H1 (cell line): Measurements from ENCODE around the gene CGB2. TPM values are rescaled to one million over a fixed set of nuclear protein-coding genes. Genes with fewer than 3 reads are reported as not detected.
"Not testable (repeated sequence)": the region's sequence is repeated elsewhere in the genome, so short reads cannot be mapped to it uniquely, and the experiment has no call there.

Source experiments
- CTCF ChIA-PET: fragments of 300-600 bp; sonication (Branson Sonifier 250); formaldehyde crosslinking; loops from one replicate; lab custom pipeline; 2021; ENCODE audit not compliant: partially characterized antibody; lab: Charles Lee
- POLR2A ChIA-PET: fragments of 300-600 bp; sonication (Branson Sonifier 250); formaldehyde crosslinking; loops from one replicate; lab custom pipeline; 2021; ENCODE audit warnings: inconsistent platforms; ENCODE audit not compliant: partially characterized antibody; lab: Charles Lee
- DNase-seq, 2 experiments: peaks; one replicate each; pipeline versions ENCODE4 v3.0.0 to v3.0.0-alpha.2; 2010 to 2022; ENCODE audit warnings: low spot score in 2 of 2, low read depth in 1 of 2, mixed read lengths in 1 of 2
- FAIRE-seq: peaks from 2 replicates; lab custom pipeline; 2011; peaks lifted over from hg19 to GRCh38; lab: Jason Lieb, UNC
- H2AFZ ChIP-seq: 2 replicates; pipeline ENCODE4 v1.8.1; 2012; ENCODE audit warnings: low read length, inconsistent platforms
- H2AK5ac ChIP-seq: 2 replicates; pipeline ENCODE4 v1.6.1; 2013; ENCODE audit warnings: low read depth, low read length
- H2BK120ac ChIP-seq: replicated peaks from 2 replicates; pipeline ENCODE3; 2013; ENCODE audit warnings: low read depth, low read length, inconsistent platforms
- H2BK12ac ChIP-seq: 2 replicates; pipeline ENCODE4 v1.6.1; 2013; ENCODE audit warnings: low read depth, low read length
- H2BK15ac ChIP-seq: 2 replicates; pipeline ENCODE4 v1.6.1; 2013; ENCODE audit warnings: low read length
- H2BK20ac ChIP-seq: 2 replicates; pipeline ENCODE4 v1.6.1; 2013; ENCODE audit warnings: low read length
- H2BK5ac ChIP-seq: 2 replicates; pipeline ENCODE4 v1.6.1; 2013; ENCODE audit warnings: low read depth, low read length
- H3K14ac ChIP-seq: 2 replicates; pipeline ENCODE4 v1.6.1; 2013; ENCODE audit warnings: inconsistent platforms; ENCODE audit not compliant: insufficient read length
- H3K18ac ChIP-seq: 2 replicates; pipeline ENCODE4 v1.6.1; 2013; ENCODE audit warnings: low read length; ENCODE audit errors: extremely low read depth
- H3K23ac ChIP-seq: 2 replicates; pipeline ENCODE4 v1.6.1; 2013; ENCODE audit warnings: inconsistent platforms; ENCODE audit not compliant: insufficient read length
- H3K23me2 ChIP-seq: 2 replicates; pipeline ENCODE4 v1.6.1; 2013; ENCODE audit warnings: low read depth, low read length
- H3K27ac ChIP-seq: 2 replicates; pipeline ENCODE4 v1.6.1; 2011; ENCODE audit warnings: low read depth, low read length, inconsistent platforms
- H3K27me3 ChIP-seq, 4 experiments: replicated peaks in 1 of 4; 1 replicate in 1 of 4; 2 replicates in 3 of 4; pipeline versions ENCODE4 v1.6.1 to v1.8.1; 2011 to 2013; ENCODE audit warnings: low read length in 3 of 4, mild to moderate bottlenecking in 3 of 4, inconsistent platforms in 2 of 4, mixed read lengths in 2 of 4, moderate library complexity in 1 of 4; ENCODE audit not compliant: control insufficient read depth in 3 of 4, insufficient read depth in 3 of 4; ENCODE audit errors: extremely low read depth in 1 of 4
- H3K36me3 ChIP-seq, 4 experiments: 2 replicates each; pipeline versions ENCODE4 v1.6.1 to v1.8.1; 2011 to 2013; ENCODE audit warnings: mild to moderate bottlenecking in 4 of 4, low read length in 3 of 4, moderate library complexity in 2 of 4, control low read depth in 1 of 4, inconsistent platforms in 1 of 4; ENCODE audit not compliant: insufficient read depth in 4 of 4, control insufficient read depth in 2 of 4
- H3K4ac ChIP-seq: replicated peaks from 2 replicates; pipeline ENCODE3; 2013; ENCODE audit warnings: low read length, low read depth, mixed read lengths, inconsistent platforms; ENCODE audit not compliant: insufficient read length
- H3K4me1 ChIP-seq, 4 experiments: replicated peaks in 1 of 4; 1 replicate in 1 of 4; 2 replicates in 3 of 4; pipeline versions ENCODE4 v1.6.1 to v1.8.1; 2011 to 2013; ENCODE audit warnings: low read length in 3 of 4, inconsistent platforms in 2 of 4, mixed read lengths in 1 of 4; ENCODE audit not compliant: insufficient read depth in 4 of 4, control insufficient read depth in 3 of 4
- H3K4me2 ChIP-seq, 2 experiments: 2 replicates each; pipeline versions ENCODE4 v1.6.1 to v1.8.1; 2011 to 2013; ENCODE audit warnings: low read depth in 2 of 2, low read length in 2 of 2, control low read depth in 1 of 2, inconsistent platforms in 1 of 2, mild to moderate bottlenecking in 1 of 2; ENCODE audit not compliant: insufficient read depth in 1 of 2
- H3K4me3 ChIP-seq, 4 experiments: fragments of 200-600, 300-600 bp in 1 of 4; sonication (generic), shearing (Covaris generic), sonication (Bioruptor Twin) in 1 of 4; 2 replicates each; pipeline versions ENCODE4 v1.5.1 to v1.8.1; 2011 to 2016; ENCODE audit warnings: low read length in 4 of 4, low read depth in 3 of 4, control low read depth in 2 of 4, inconsistent platforms in 2 of 4, mild to moderate bottlenecking in 2 of 4, mixed read lengths in 1 of 4, moderate library complexity in 1 of 4; ENCODE audit not compliant: insufficient read depth in 2 of 4; ENCODE audit errors: extremely low read depth in 1 of 4
- H3K56ac ChIP-seq: replicated peaks from 2 replicates; pipeline ENCODE3; 2013; ENCODE audit warnings: low read depth, mild to moderate bottlenecking, mixed read lengths, low read length, inconsistent platforms; ENCODE audit not compliant: insufficient read length
- H3K79me1 ChIP-seq: 2 replicates; pipeline ENCODE4 v1.6.1; 2013; ENCODE audit warnings: low read depth, low read length, control low read depth
- H3K79me2 ChIP-seq, 2 experiments: 2 replicates each; pipeline versions ENCODE4 v1.6.1 to v1.8.1; 2012 to 2013; ENCODE audit warnings: low read length in 2 of 2, mild to moderate bottlenecking in 2 of 2, inconsistent platforms in 1 of 2; ENCODE audit not compliant: insufficient read depth in 2 of 2, control insufficient read depth in 1 of 2
- H3K9ac ChIP-seq, 4 experiments: replicated peaks in 1 of 4; 1 replicate in 1 of 4; 2 replicates in 3 of 4; pipeline versions ENCODE4 v1.6.1 to v1.8.1; 2011 to 2013; ENCODE audit warnings: low read depth in 3 of 4, low read length in 3 of 4, control low read depth in 2 of 4, mild to moderate bottlenecking in 2 of 4, moderate library complexity in 2 of 4, inconsistent platforms in 1 of 4; ENCODE audit errors: extremely low read depth in 1 of 4
- H3K9me3 ChIP-seq, 2 experiments: 2 replicates each; pipeline versions ENCODE4 v1.6.1 to v1.8.1; 2012 to 2013; ENCODE audit warnings: mild to moderate bottlenecking in 2 of 2, moderate library complexity in 2 of 2, control low read depth in 1 of 2, inconsistent platforms in 1 of 2, low read depth in 1 of 2, low read length in 1 of 2, mixed read lengths in 1 of 2; ENCODE audit not compliant: insufficient read depth in 2 of 2
- H4K20me1 ChIP-seq, 2 experiments: replicated peaks in 1 of 2; 2 replicates each; pipeline versions ENCODE3 to v1.8.1; 2011 to 2013; ENCODE audit warnings: inconsistent platforms in 2 of 2, low read length in 2 of 2, mild to moderate bottlenecking in 1 of 2; ENCODE audit not compliant: insufficient read depth in 2 of 2, control insufficient read depth in 1 of 2
- H4K5ac ChIP-seq: 2 replicates; pipeline ENCODE4 v1.6.1; 2013; ENCODE audit warnings: low read length, low read depth, mixed read lengths, inconsistent platforms; ENCODE audit not compliant: insufficient read length
- H4K8ac ChIP-seq: 2 replicates; pipeline ENCODE4 v1.8.0; 2013; ENCODE audit warnings: mild to moderate bottlenecking, moderate library complexity, low read length, inconsistent platforms; ENCODE audit not compliant: insufficient read depth; ENCODE audit errors: extremely low read depth
- H4K91ac ChIP-seq: replicated peaks from 2 replicates; pipeline ENCODE3; 2013; ENCODE audit warnings: low read length, mixed read lengths, inconsistent platforms; ENCODE audit not compliant: insufficient read length
- WGBS, 2 experiments: shearing (Covaris generic) in 1 of 2; methylation state at CpG; one replicate each; pipeline versions ENCODE4 v1.1.6 to v1.1.7; 2013 to 2015; ENCODE audit warnings: low lambda C conversion rate in 2 of 2, mixed read lengths in 2 of 2, inconsistent platforms in 1 of 2, low coverage in 1 of 2, missing lambda C conversion rate in 1 of 2; ENCODE audit not compliant: insufficient replicate concordance in 2 of 2, insufficient coverage in 1 of 2, insufficient read length in 1 of 2; ENCODE audit errors: extremely low coverage in 1 of 2, missing lambda C conversion rate in 1 of 2; 5-methylcytosine and 5-hydroxymethylcytosine counted together
- polyA plus RNA-seq, 7 experiments: library from polyadenylated mRNA; depleted of rRNA in 3 of 7; stranded (reverse) in 5 of 7; unstranded in 2 of 7; fragments of >200 nt in 5 of 7; fragments of 200-250 nt in 2 of 7; gene quantifications; 1 replicate in 5 of 7; 2 replicates in 1 of 7; 4 replicates in 1 of 7; pipeline versions ENCODE4 v1.2.1 to v1.2.3, GENCODE V29; 2011 to 2013; ENCODE audit warnings: missing spikeins in 2 of 7, mixed read lengths in 2 of 7
- total RNA-seq: library from RNA; stranded (reverse); fragmentation: NEBNext Ultra II Directional; extraction: Animal tissue kit (Norgen Biotek cat#: 25700); gene quantifications from 2 replicates; pipeline ENCODE4 v1.2.1, GENCODE V29; 2021

Gene CGB2
- total and polyA plus RNA-seq, 2 of the 8 experiments (the other 6 are each of a cell fraction or from before 2014, with no cell fraction given), result 0.71 to 3.2 TPM

- H4K20me1 ChIP-seq, H3K9me3 ChIP-seq, H4K5ac ChIP-seq, H3K36me3 ChIP-seq, H3K79me2 ChIP-seq, H2AK5ac ChIP-seq, POLR2A ChIA-PET, H3K27ac ChIP-seq, H3K18ac ChIP-seq, H3K23me2 ChIP-seq, FAIRE-seq, H2BK20ac ChIP-seq, H2BK120ac ChIP-seq, DNase-seq, H4K8ac ChIP-seq, H3K23ac ChIP-seq, H3K4me1 ChIP-seq, H2BK5ac ChIP-seq, H4K91ac ChIP-seq, H3K4me2 ChIP-seq, H2BK15ac ChIP-seq, H3K79me1 ChIP-seq, H3K27me3 ChIP-seq, H2BK12ac ChIP-seq, H3K9ac ChIP-seq, H3K56ac ChIP-seq, H3K4ac ChIP-seq, H3K14ac ChIP-seq, H2AFZ ChIP-seq, H3K4me3 ChIP-seq: not testable (repeated sequence)
- WGBS, 2 experiments, result 91% methylated on average over 6 of the region's 8 CpGs; no CpG with 5 or more reads in 1 of the 2 experiments
- CTCF ChIA-PET, result interaction anchor here (0.7 kb wide), 1 partner anchor 237 kb away, joined by 5 read pairs; no protein-coding TSS in a partner anchor
These were observed 6.4 kb downstream of the CGB2 start for GRCh38 chr19:49038111-49038510.

- H2AFZ ChIP-seq, H3K4me3 ChIP-seq, H2BK5ac ChIP-seq, H3K27ac ChIP-seq, H3K23me2 ChIP-seq, H3K79me1 ChIP-seq, H2AK5ac ChIP-seq, H2BK120ac ChIP-seq, H3K4me1 ChIP-seq, H3K4me2 ChIP-seq, H3K14ac ChIP-seq, POLR2A ChIA-PET, H3K23ac ChIP-seq, H4K91ac ChIP-seq, H2BK20ac ChIP-seq, H2BK15ac ChIP-seq, H3K9me3 ChIP-seq, H4K20me1 ChIP-seq, H3K36me3 ChIP-seq, H3K27me3 ChIP-seq, H2BK12ac ChIP-seq, H3K9ac ChIP-seq, H3K4ac ChIP-seq, FAIRE-seq, H4K5ac ChIP-seq, DNase-seq, H3K56ac ChIP-seq, H3K79me2 ChIP-seq, H3K18ac ChIP-seq: not testable (repeated sequence)
- CTCF ChIA-PET, result interaction anchor here (0.7 kb wide), 1 partner anchor 237 kb away, joined by 5 read pairs; no protein-coding TSS in a partner anchor
- H4K8ac ChIP-seq, result 0 out of 2 replicates have a peak overlapping the region, but pooled peaks have one; percentile 68
- 88% methylated on average over 20 of the region's 26 CpGs; no CpG with 5 or more reads in 1 of the 2 experiments for WGBS, 2 experiments
These were observed 7.0 kb downstream of the CGB2 start for GRCh38 chr19:49038557-49039276.
